Activated CD4-positive, alpha-beta memory T cell treated with anti-CD3 and anti-CD28 coated beads, Interleukin-2, amount 10 ng/mL, durations not matched to agents 7 days and 5 days (primary cell): ENCODE data around the gene ETV5. TPM values are rescaled to one million over a fixed set of nuclear protein-coding genes. Genes with fewer than 3 reads are reported as not detected.
"Not testable (repeated sequence)": the region's sequence is repeated elsewhere in the genome, so short reads cannot be mapped to it uniquely, and the experiment has no call there.

ENCODE experiments used
- CTCF ChIA-PET: fragments of 350-600 bp; sonication (Branson Sonifier 250); formaldehyde crosslinking; loops from one replicate; lab custom pipeline; 2021; ENCODE audit warnings: antibody characterized with exemption, inconsistent platforms; lab: Charles Lee
- POLR2A ChIA-PET: fragments of 350-600 bp; sonication (Branson Sonifier 250); formaldehyde crosslinking; loops from one replicate; lab custom pipeline; 2021; ENCODE audit warnings: antibody characterized with exemption; lab: Charles Lee
- DNase-seq: peaks from one replicate; pipeline ENCODE4 v3.0.0-alpha.2; 2020
- H3K27ac Mint-ChIP-seq: one replicate; pipeline ENCODE4 v1.8.0; 2021; ENCODE audit warnings: mild to moderate bottlenecking, mixed read lengths
- H3K27me3 Mint-ChIP-seq: one replicate; pipeline ENCODE4 v1.8.0; 2021; ENCODE audit warnings: mixed read lengths
- H3K36me3 Mint-ChIP-seq: one replicate; pipeline ENCODE4 v1.8.0; 2021; ENCODE audit warnings: low read depth, mixed read lengths
- H3K4me1 Mint-ChIP-seq: one replicate; pipeline ENCODE4 v1.8.0; 2021; ENCODE audit warnings: mixed read lengths
- H3K4me3 Mint-ChIP-seq: one replicate; pipeline ENCODE4 v1.8.0; 2021; ENCODE audit warnings: mild to moderate bottlenecking, mixed read lengths
- H3K9me3 Mint-ChIP-seq: one replicate; pipeline ENCODE4 v1.8.0; 2021; ENCODE audit warnings: mixed read lengths
- total RNA-seq, 2 experiments: library from RNA; stranded (reverse); gene quantifications; one replicate each; pipeline ENCODE4 v1.2.3, GENCODE V29; 2021

The ETV5 gene
- total RNA-seq, 2 experiments from 2014 or later = 2.5 to 3.3 TPM

DNA sequence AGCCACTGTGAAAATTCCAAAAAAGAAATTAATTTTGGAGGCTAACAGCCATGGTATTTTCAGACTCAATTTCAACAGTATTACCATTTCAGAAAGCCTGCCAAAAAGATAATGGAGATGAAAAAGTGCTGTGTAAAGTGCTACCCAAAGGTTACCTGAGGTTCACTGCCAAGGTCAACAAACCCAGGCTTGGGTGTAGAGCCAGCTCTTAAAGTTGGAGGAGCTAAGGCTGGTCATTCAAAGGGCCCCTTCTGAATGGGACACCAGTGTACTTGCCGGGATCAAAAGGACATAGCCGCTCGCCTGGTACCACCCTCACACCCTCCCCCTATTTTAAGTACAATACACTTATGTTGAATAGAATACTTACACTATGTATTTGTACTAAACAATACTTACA, 64.5 kb downstream of the ETV5 start:
- Mint-ChIP-seq H3K9me3 (no peaks in the 10 kb centered on the region), H3K36me3 (no peaks in the 10 kb centered on the region), H3K4me3 (no peak overlapping the region), H3K4me1 (no peaks in the 10 kb centered on the region), H3K27ac (no peak overlapping the region), H3K27me3 (peaks cover 44% of the 10 kb centered on the region)
- ChIA-PET POLR2A (no interaction called here), CTCF (no interaction called here)
- no peak for DNase-seq

DNA sequence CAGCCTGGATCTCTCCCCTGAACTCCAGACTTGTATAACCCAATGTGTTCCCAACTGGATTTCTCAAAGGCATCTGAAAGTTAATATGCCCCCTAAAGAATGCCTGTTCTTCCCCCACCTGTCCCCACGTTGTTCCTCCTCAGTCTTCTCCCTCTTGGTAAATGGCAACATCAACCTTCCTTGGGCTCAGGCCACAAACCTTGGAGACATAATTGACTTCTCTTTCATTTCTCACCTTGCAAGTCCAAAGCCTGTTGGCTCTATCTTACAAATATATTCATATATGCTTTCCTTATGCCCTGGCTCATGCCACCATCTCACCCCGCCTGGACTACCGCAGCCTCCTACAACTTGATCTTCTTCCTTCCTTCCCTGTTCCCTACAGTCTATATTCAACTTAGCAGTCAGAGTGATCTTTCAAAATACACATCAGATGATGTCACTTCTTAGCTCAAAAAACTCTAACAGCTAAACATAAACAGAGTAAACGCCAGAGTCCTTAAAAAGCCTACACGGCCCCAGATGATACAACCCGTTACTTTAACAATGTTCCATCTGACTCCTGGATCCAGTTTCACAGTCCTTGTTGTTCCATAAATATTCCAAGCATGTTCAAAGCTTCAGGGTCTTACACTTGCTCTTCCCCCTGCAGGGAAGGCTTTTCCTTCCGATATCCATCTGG, 66.2 kb downstream of the ETV5 start:
- ChIA-PET CTCF (no interaction called here), POLR2A (no interaction called here)
- H3K27ac Mint-ChIP-seq = no peak overlapping the region
- H3K4me3 Mint-ChIP-seq = no peak overlapping the region
- peaks cover 4% of the 10 kb centered on the region for H3K9me3 Mint-ChIP-seq
- H3K27me3 Mint-ChIP-seq = peaks cover 43% of the 10 kb centered on the region
- H3K4me1 Mint-ChIP-seq = no peaks in the 10 kb centered on the region
- no peak for DNase-seq
- no peaks in the 10 kb centered on the region for H3K36me3 Mint-ChIP-seq

DNA sequence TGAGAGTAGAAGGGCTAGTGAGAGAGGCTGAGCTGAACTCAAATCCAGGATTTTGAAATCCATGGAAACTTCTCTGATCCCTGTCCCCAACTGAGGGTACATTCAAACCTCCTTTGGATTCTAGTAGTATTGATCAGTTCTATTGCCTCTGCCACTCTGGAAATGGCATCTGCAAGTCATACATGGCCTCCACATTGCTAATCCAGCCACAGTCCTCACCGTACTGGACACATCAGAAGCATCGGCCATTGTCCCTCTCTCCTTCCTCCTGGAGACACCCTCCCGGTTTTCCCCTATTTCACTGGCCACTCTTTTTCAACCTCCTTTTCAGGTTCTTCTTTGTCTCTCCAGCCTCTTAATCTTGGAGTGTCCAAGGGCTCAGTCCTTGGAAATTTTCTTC, 66.9 kb downstream of the ETV5 start:
- peaks cover 43% of the 10 kb centered on the region for H3K27me3 Mint-ChIP-seq
- H3K4me3 Mint-ChIP-seq = no peak overlapping the region
- no peak for DNase-seq
- ChIA-PET POLR2A (no interaction called here), CTCF (no interaction called here)
- peaks cover 4% of the 10 kb centered on the region for H3K9me3 Mint-ChIP-seq
- no peaks in the 10 kb centered on the region for H3K36me3 Mint-ChIP-seq
- no peak overlapping the region for H3K27ac Mint-ChIP-seq
- H3K4me1 Mint-ChIP-seq = no peaks in the 10 kb centered on the region

DNA sequence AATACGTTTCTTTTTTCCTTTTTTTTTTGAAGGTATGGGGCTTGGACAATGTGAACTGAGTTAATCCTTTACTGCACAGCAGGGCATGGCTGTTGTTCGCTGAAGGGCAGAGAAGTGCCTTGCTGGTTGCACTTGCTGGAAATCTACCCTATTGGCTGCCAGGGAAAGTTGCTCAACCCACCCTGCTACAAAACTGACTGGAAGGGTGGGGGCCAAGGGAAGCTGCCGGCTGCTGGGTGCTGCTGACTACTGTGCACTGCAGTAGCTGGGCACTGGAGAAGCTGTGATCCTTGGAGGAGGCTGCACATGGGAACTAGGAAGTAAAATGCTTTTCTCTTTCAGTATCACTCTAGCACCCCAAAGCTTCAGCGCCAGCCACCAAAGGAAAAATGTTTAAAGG, 70.5 kb downstream of the ETV5 start:
- no peak overlapping the region for H3K4me3 Mint-ChIP-seq
- H3K27ac Mint-ChIP-seq = no peak overlapping the region
- no peaks in the 10 kb centered on the region for H3K4me1 Mint-ChIP-seq
- no peak for DNase-seq
- H3K36me3 Mint-ChIP-seq = no peaks in the 10 kb centered on the region
- POLR2A ChIA-PET = no interaction called here
- CTCF ChIA-PET = interaction anchor here (1.3 to 1.4 kb wide), 2 partner anchors 55 to 94 kb away, joined by 3 to 4 read pairs; no protein-coding TSS in a partner anchor
- H3K9me3 Mint-ChIP-seq = peaks cover 4% of the 10 kb centered on the region
- peaks cover 31% of the 10 kb centered on the region for H3K27me3 Mint-ChIP-seq

DNA sequence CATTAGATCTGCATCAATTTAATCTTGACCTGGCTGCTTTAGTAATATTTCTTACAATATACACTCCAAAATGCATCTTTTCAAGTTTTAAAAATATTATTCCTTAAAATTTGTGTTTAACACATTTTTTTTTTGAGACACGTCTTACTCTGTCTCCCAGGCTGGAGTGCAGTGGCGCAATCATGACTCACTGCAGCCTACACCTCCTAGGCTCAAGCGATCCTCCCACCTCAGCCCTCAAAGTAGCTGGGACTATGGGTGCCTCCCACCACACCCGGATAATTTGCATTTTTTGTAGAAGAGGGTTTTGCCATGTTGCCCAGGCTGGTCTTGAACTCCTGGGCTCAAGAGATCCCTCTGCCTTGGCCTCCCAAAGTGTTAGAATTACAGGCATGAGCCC, 73.6 kb downstream of the ETV5 start:
- peaks cover 16% of the 10 kb centered on the region for H3K27me3 Mint-ChIP-seq
- no peaks in the 10 kb centered on the region for H3K4me1 Mint-ChIP-seq
- no peak overlapping the region for H3K4me3 Mint-ChIP-seq
- H3K27ac Mint-ChIP-seq = no peak overlapping the region
- no peak for DNase-seq
- H3K36me3 Mint-ChIP-seq = no peaks in the 10 kb centered on the region
- peaks cover 4% of the 10 kb centered on the region for H3K9me3 Mint-ChIP-seq
- ChIA-PET CTCF (no interaction called here), POLR2A (no interaction called here)

DNA sequence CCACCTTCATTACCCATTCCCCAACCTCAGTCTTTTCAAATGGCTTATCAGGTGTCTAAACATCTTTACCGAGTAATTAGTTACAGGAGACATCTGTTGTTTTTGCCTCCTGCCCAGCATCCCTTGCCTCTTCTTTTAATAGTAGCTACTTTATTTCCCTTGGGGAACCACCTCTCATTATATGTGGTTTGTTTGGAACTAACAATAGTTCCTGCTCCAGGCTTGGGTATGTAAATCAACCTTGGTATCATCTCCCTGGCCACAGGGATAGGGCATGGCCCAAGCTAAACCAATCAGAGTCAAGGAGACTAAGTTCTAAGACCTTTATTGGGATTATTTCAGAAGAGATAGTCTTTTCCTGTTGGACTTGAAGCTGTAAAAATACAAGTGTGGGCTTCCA, 76.6 kb downstream of the ETV5 start:
- ChIA-PET CTCF (interaction anchor here (0.7 to 1.1 kb wide), 3 partner anchors 55 to 166 kb away, joined by 3 to 4 read pairs (median 3); no protein-coding TSS in a partner anchor), POLR2A (no interaction called here)
- no peak overlapping the region for H3K27ac Mint-ChIP-seq
- H3K36me3 Mint-ChIP-seq = no peaks in the 10 kb centered on the region
- H3K4me1 Mint-ChIP-seq = no peaks in the 10 kb centered on the region
- H3K27me3 Mint-ChIP-seq = peaks cover 14% of the 10 kb centered on the region
- H3K9me3 Mint-ChIP-seq = no peaks in the 10 kb centered on the region
- no peak overlapping the region for H3K4me3 Mint-ChIP-seq
- no peak for DNase-seq

DNA sequence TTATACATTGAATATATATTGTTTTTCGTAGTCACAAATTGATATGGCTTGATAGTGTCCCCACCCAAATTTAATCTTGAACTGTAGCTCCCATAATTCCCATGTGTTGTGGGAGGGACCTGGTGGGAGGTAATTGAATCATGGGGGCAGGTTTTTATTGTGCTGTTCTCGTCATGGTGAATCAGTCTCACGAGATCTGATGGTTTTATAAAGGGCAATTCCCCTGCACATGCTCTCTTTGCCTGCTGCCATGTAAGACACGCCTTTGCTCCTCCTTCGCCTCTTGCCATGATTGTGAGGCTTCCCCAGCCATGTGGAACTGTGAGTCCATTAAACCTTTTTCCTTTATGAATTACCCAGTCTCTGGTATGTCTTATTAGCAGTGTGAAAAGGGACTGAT, 82.9 kb downstream of the ETV5 start:
- H3K27me3 Mint-ChIP-seq = peaks cover 23% of the 10 kb centered on the region
- H3K36me3 Mint-ChIP-seq, DNase-seq, H3K9me3 Mint-ChIP-seq, H3K27ac Mint-ChIP-seq, H3K4me1 Mint-ChIP-seq, H3K4me3 Mint-ChIP-seq, CTCF ChIA-PET: not testable (repeated sequence)
- POLR2A ChIA-PET = interaction anchor here (0.6 kb wide), 1 partner anchor 113 kb away, joined by 3 read pairs; no protein-coding TSS in a partner anchor

DNA sequence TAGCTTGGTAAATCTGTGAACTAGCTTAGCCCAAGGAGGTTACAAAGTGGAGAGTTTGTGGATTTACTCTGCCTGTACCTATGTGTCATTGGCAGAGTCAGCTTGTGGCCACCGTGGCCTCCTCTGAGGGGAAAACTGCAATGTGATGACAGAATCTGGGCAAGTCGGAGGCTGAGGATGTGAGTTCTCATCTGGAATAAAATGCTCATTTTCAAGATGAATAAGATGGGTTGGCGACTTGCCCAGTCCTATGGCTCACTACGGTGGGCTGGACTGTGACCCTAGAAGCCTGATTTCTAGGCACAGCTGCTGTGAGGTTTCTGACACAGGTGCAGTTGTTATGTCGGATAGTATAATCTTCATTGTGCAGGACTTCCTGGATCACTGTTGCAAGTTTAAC, 83.7 kb downstream of the ETV5 start:
- DNase-seq = no peak
- Mint-ChIP-seq H3K36me3 (no peaks in the 10 kb centered on the region), H3K9me3 (no peaks in the 10 kb centered on the region), H3K27ac (no peak overlapping the region), H3K4me1 (no peaks in the 10 kb centered on the region), H3K27me3 (peaks cover 23% of the 10 kb centered on the region), H3K4me3 (no peak overlapping the region)
- CTCF ChIA-PET = no interaction called here
- POLR2A ChIA-PET = interaction anchor here (0.6 kb wide), 1 partner anchor 112 kb away, joined by 3 read pairs; no protein-coding TSS in a partner anchor

DNA sequence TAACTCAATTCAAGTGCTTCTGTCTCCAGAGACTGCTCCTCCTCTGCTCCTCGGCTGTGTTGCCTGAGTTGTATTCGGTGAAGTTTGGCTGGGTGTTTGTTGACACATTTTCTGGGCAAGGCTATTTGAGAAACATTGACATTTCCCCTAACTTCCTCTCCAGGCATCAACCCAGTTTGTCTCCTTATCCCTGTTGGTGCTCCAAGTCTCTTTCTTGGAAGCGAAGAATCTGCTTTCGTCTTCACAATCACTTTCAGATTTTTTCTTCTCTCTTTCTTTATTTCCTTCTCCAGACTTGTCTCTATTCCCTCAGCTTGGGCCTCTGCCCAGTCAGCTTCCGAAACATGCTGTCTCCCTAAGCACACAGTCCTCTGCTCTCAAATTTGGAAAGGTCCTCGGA, 84.7 kb downstream of the ETV5 start:
- DNase-seq = no peak
- Mint-ChIP-seq H3K4me1 (no peaks in the 10 kb centered on the region), H3K27me3 (peaks cover 25% of the 10 kb centered on the region), H3K4me3 (no peak overlapping the region), H3K36me3 (no peaks in the 10 kb centered on the region), H3K9me3 (no peaks in the 10 kb centered on the region), H3K27ac (no peak overlapping the region)
- POLR2A ChIA-PET = no interaction called here
- CTCF ChIA-PET = interaction anchor here (0.8 to 1.0 kb wide), 2 partner anchors 41 to 46 kb away, joined by 3 read pairs; no protein-coding TSS in a partner anchor

DNA sequence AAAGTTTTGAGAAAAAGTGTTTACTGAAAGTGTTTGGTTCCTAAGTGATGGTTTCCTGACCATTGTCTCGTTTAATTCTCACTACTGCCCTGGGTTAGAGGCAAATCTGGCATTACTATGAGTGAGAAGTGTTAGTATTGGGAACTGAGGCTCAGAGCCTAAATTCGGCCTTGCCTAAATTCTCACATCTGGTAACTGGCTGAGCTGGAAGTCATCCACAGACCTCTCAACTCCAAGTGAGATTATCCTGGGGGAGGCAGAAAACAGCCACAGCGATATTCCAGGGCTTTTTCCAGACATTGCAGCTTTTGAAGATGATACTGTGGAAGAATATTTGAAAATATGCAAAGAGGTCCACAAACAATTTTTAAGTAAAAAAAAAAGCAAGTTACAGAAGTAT, 86.0 kb downstream of the ETV5 start:
- ChIA-PET CTCF (no interaction called here), POLR2A (no interaction called here)

DNA sequence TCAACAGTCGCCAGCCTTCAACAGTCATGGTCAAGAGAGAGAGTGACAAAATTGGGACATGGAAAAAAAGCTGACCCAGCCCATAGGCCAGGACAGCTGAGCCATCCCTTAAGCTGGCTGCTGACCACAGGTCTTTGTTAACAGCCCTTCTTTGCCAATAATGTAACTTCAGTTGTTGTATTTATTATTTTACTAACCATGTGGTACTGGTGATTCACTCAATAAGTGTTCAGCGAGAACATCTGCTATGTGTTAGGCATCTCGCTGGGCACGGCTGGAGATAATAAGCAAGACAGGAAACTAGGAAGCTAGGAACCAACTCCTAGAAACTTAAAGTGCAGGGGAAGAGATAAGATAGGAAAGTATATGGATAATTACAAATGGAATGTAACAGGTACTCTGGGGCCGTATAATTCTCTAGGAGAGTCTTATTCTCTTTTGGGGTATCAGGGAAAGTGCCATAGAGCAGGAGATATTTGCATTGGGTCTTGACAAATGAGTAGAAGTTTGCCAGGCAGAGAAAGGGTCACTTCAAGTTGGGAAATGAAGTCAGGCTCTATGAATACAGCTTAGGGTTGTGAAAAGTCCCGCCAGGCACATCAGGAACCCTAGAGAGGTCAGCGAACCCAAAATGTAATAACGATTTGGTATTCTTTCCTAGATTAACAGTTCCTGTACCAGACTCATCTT, 87.1 kb downstream of the ETV5 start:
- no peak for DNase-seq
- Mint-ChIP-seq H3K4me1 (no peaks in the 10 kb centered on the region), H3K36me3 (no peaks in the 10 kb centered on the region), H3K9me3 (no peaks in the 10 kb centered on the region), H3K27ac (no peak overlapping the region), H3K27me3 (peaks cover 25% of the 10 kb centered on the region), H3K4me3 (no peak overlapping the region)
- CTCF ChIA-PET = no interaction called here
- POLR2A ChIA-PET = no interaction called here

More for the DNA sequence above, 86.0 kb downstream of the ETV5 start:
- H3K36me3 Mint-ChIP-seq = no peaks in the 10 kb centered on the region
- no peaks in the 10 kb centered on the region for H3K4me1 Mint-ChIP-seq
- no peaks in the 10 kb centered on the region for H3K9me3 Mint-ChIP-seq
- H3K4me3 Mint-ChIP-seq = no peak overlapping the region
- DNase-seq = no peak
- H3K27ac Mint-ChIP-seq = no peak overlapping the region
- peaks cover 26% of the 10 kb centered on the region for H3K27me3 Mint-ChIP-seq

DNA sequence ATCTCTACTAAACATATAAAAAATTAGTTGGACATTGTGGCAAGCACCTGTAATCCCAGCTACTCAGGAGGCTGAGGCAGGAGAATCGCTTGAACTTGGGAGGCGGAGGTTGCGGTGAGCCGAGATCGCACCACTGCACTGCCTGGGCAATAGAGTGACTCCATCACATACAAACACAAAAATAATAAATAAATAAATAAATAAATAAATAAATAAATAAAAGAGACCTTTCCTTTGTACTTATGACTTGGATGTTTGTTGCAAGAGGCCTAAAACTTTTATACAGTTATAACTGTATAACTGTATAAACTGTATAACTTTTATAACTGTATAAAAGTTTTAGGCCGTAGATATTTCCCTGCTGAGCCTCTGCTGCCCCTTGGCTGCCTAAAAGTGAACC, 87.6 kb downstream of the ETV5 start:
- H3K27ac Mint-ChIP-seq, H3K36me3 Mint-ChIP-seq, DNase-seq, H3K4me1 Mint-ChIP-seq, H3K4me3 Mint-ChIP-seq, POLR2A ChIA-PET, CTCF ChIA-PET, H3K9me3 Mint-ChIP-seq: not testable (repeated sequence)
- H3K27me3 Mint-ChIP-seq = peaks cover 25% of the 10 kb centered on the region

DNA sequence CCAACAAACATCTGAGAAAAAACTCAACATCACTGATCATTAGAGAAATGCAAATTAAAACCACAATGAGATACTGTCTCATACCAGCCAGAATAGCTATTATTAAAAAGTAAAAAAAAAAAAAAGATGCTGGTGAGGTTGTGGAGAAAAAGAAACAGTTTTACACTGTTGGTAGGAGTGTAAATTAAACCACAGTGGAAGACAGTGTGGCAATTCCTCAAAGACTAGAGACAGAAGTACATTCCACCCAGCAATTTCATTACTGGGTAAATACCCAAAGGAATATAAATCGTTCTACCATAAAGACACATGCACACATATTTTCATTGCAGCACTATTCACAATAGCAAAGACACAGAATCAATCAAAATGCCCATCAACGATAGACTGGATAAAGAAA, 89.6 kb downstream of the ETV5 start:
- DNase-seq, H3K9me3 Mint-ChIP-seq, H3K36me3 Mint-ChIP-seq, H3K27ac Mint-ChIP-seq, POLR2A ChIA-PET, H3K4me1 Mint-ChIP-seq, H3K4me3 Mint-ChIP-seq: not testable (repeated sequence)
- peaks cover 21% of the 10 kb centered on the region for H3K27me3 Mint-ChIP-seq
- CTCF ChIA-PET = interaction anchor here (1.0 kb wide), 1 partner anchor 521 kb away, joined by 3 read pairs; no protein-coding TSS in a partner anchor
